Activated CD8-positive, alpha-beta memory T cell treated with anti-CD3 and anti-CD28 coated beads, Interleukin-2, amount 50 U/mL, for 24 hours (primary cell): ENCODE results near the gene SLC27A3.
"Not testable (repeated sequence)": the region's sequence is repeated elsewhere in the genome, so short reads cannot be mapped to it uniquely, and the experiment has no call there.

Experiments
- DNase-seq: peaks from one replicate; pipeline ENCODE4 v3.0.0-alpha.2; 2020; ENCODE audit errors: extremely low read depth

SLC27A3 gene

GRCh38 chr1:153779781-153780541 is 4.8 kb downstream of the SLC27A3 start:
- no peak for DNase-seq

- no peak for DNase-seq
Measured at GRCh38 chr1:153780551-153780950, 5.3 kb downstream of the SLC27A3 start.

DNA sequence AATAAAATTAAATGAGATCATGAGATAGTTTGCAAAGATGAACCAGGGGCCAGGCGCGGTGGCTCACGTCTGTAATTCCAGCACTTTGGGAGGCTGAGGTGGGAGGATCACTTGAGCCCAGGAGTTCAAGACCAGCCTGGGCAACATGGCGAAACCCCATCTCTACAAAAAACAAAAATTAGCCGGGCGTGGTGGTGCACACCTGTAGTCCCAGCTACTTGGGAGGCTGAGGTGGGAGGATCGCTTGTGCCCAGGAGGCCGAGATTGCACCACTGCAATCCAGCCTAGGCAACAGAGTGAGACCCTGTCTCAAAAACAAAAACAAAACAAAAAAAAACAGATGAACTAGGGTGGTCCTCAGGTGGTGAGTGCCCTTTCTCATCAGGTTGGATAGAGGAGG is 7.4 kb downstream of the SLC27A3 start:
- not testable (repeated sequence) for DNase-seq

- peak; percentile 76 for DNase-seq
Measured at GRCh38 chr1:153783233-153784190, 8.3 kb downstream of the SLC27A3 start.

DNA sequence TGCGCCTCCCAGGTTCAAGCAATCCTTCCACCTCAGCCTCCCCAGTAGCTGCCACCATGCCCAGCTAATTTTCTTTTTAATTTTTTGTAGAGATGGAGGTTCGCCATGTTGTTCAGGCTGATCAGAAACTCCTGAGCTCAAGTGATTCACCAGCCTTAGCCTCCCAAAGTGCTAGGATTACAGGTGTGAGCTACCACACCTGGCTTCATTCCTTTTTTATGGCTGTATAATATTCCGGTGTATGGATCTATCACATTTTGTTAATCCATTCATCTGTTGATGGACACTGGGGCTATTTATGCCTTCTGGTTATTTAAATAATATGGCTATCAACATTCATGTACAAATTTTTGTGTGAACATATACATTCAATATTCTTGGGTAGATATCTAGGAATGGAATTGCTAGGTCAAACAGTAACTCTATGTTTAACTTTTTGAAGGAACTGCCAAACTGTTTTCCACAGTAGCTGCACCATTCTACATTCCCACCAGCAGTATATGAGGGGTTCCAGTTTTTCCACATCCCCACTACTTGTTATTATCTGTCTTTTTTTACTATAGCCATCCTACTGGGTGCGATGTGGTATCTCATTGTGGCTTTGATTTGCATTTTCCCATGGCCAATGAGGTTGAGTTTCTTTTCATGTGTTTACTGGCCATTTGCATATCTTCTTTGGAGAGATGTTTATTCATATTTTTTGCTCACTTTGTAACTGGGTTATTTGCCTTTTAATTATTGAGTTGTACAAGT is 11.0 kb downstream of the SLC27A3 start:
- DNase-seq, result no peak

DNA sequence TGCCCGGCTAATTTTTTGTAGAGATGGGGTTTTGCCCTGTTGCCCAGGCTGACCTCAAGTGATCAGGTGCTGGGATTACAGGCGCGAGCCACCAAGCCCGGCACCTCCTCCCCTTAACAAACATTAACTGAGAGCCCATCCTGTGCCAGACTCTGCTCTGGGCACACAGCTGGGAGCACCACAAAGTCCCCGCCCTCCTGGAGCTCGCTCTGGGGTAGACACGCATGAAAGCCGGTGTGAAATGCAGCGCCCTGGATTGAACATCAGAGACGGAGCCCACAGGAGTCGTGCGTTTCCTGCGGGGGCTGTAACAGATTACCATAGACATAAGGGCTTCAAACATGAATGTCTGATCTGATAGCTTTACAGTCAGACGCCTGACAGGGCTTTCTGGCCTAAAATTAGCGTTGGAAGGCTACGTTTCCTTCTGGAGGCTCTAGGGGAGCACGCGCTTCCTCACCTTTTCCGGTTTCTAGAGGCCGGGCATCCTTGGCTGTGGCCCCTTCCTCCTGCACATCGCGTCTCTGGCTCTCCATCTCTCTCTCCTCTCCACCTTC is 14.3 kb downstream of the SLC27A3 start:
- DNase-seq, result no peak

- no peak for DNase-seq
Measured at GRCh38 chr1:153790313-153790965, 15.2 kb downstream of the SLC27A3 start.

DNA sequence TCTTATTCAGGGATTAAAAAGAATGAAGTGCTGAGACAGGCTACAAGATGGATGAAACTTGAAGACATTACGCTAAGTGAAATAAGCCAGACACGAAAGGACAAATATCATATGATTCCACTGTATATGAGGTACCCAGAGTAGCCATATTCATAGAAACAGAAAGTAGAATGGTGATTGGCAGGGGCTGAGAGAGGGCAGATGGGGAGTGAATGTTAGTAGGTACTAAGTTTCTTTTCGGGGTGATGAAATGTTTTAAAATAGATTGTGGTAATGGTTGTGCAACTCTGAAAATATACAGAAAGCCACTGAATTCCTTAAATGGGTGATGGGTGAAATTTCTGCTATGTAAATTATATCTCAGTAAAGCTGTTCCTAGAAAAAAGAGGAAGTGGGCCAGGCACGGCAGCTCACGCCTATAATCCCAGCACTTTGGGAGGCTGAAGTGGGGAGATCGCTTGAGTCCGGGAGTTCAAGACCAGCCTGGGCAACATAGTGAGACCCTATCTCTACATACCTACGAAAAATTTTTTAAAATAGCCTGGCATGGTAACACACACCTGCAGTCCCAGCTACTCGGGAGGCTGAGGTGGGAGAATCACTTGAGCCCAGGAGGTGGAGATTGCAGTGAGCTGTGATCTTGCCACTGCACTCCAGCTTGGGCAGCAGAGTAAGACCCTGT is 15.9 kb downstream of the SLC27A3 start:
- no peak for DNase-seq

GRCh38 chr1:153791648-153792253 is 16.5 kb downstream of the SLC27A3 start:
- DNase-seq, result no peak

DNA sequence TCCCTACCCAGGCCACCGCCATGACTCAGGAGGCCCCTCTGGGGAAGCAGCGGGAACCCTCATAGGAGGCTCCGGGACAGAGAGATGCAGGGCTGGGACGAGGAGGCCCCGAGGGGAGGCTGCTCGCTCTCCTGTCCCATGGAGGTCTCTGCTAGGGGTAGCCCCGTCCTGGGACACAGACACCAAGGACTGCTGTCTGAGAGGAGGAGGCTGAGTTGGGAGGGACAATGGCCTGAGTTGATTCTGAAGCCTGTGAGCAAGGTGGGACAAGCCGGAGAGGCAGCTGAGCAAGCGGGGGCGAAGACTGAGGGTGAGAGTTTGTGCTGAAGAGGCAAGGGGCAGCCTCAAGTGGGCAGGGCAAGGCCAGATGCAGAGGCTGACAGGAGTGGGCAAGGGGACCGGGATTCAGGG is 17.4 kb downstream of the SLC27A3 start:
- no peak for DNase-seq

DNA sequence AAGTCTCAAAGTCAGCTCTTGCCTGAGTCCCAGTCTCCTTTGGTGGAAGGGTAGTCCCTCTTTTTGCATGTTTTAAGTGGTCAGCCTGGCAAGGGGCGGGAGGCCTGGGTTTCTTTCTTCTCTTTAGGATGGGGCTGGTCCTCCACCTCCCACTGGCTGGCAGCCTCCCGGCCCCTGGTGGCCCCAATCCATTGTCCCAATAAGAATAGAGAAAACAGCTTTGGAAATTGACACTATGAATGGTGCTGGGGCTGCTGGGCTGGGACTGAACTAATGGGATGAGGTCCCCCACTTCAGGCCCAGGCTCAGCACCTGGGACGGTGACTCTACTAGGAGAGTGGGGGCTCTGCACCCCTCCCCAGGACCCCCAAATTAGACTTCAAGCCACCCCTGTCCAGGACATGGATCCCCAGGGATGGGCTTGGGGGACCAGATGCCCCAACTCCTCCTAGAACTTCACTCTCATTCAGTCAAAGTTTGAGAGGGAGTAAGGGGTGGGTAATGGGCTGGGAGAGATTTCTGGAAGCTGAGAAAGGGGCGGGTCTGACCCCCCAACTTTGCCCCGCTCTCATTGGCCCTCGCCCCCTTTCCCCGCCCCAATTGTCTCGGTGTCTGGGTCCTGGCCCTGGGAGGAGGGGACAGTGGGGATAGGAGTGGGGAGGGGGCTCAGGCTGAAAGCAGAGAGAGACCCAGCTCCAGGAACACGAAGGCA is 18.2 kb downstream of the SLC27A3 start:
- no peak for DNase-seq

GRCh38 chr1:153793973-153794615 is 18.9 kb downstream of the SLC27A3 start:
- no peak for DNase-seq

DNA sequence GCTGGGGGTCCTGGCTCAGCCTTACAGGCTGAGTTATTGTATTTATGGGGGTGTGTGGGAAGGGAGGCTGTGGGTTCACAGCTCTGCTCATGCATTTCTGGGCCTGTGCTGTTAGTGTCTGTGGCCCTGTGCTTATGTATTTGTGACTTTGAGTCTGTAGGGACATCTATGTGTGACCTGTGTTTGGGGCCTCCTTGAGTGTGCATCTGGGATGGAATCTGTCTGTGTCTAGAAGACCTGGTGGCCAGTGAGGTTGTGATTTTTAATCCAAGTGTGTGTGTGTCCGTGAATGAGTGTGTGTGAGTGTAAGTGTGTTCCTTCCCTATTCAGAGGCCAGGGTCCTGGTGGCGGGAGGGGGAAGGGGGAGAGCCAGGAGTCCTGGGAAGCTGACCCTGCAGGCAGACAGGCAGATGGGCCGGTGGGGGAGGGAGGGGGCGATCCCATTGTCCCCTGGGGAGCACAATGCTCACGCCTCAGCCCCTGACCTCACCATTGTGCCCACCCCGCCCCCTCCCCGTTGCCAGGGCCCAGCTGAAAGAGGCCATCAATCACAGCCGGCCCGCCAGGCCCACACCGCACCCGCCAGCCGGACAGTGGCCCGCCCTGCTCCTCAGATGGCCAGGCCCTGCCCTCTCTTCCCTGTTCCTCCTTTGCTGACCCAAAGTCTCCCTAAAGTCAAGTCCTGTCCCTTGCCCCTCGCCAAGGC is 19.6 kb downstream of the SLC27A3 start:
- no peak for DNase-seq

GRCh38 chr1:153795330-153795837 is 20.2 kb downstream of the SLC27A3 start:
- DNase-seq, result no peak

GRCh38 chr1:153795934-153796785 is 21.0 kb downstream of the SLC27A3 start:
- DNase-seq, result no peak

GRCh38 chr1:153796786-153797659 is 21.8 kb downstream of the SLC27A3 start:
- peak; percentile 66 for DNase-seq
